NCI-H82 treated with DMSO at 0.1 percent for 48 hours (cell line): Measurements from ENCODE around the gene VWA1.
"Not testable (repeated sequence)": the region's sequence is repeated elsewhere in the genome, so short reads cannot be mapped to it uniquely, and the experiment has no call there.

Experiments
- DNase-seq: peaks from one replicate; lab custom pipeline; 2025; ENCODE audit not compliant: unreplicated experiment; lab: John Stamatoyannopoulos, UW

The VWA1 gene

DNA sequence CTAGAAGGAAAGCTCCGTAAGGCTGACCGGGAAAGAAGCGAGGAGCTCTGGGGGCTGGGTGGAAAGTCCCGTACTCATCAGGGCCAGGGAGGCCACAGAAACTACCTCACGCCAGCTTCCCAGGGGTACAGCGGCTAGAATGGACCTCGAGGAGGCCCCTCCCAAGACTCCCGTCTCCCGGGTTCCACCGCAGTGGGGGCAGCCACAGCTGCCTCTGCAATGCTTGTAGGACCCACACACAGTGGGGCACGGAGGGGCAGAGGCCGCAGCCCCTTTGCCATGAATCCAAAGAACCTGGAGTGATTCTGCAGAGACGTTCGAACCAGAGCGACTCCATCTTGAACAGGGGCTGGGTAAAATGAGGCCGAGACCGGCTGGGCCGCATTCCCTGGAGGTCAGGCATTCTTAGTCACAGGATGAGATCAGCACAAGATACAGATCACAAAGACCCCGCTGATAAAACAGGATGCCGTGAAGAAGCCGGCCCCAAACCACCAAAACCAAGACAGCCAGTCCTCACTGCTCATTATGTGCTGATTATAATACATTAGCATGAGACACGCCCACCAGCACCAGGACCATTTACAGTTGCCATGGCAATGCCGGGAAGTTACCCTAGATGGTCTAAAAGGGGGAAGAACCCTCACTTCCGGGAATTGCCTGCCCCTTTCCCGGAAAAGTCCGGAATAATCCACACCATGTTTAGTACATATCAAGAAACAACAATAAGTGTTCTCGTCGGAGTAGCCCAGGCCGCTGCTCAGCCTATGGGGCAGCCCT is 12.8 kb upstream of the VWA1 start:
- DNase-seq, result no peak

GRCh38 chr1:1423245-1423597 is 12.3 kb upstream of the VWA1 start:
- DNase-seq, result no peak

DNA sequence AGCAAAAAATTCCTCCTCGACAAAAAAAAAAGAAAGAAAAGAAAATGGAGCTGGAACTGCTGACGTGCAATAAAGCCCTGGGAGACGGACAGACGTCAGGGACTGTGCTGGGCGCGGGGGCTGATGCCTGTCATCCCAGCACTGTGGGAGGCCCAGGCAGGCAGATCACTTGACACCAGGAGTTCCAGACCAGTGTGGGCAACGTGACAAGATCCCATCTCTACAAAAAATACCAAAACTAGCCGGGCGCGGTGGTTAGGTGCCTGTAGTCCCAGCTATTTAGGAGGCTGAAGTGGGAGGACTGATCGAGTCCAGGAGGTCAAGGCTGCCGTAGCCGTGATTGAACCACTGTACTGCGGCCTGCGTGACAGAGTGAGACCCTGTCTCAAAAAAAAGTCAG is 10.8 kb upstream of the VWA1 start:
- no peak for DNase-seq

DNA sequence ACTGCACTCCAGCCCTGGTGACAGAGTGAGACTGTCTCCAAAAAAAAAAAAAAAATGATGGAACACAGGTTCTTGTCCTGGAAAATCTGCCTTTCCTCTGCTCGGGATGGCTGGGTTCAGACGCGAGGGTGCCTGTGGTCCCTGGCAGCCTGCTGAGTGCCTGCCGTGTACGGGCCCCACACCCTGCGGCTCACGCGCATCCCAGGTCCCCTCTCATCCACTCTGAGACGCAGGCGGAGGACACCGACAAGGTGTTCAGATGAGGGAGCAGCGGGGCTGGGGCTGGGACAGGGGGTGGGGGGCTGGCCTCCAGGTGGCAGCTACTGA is 10.1 kb upstream of the VWA1 start:
- DNase-seq, result no peak

DNA sequence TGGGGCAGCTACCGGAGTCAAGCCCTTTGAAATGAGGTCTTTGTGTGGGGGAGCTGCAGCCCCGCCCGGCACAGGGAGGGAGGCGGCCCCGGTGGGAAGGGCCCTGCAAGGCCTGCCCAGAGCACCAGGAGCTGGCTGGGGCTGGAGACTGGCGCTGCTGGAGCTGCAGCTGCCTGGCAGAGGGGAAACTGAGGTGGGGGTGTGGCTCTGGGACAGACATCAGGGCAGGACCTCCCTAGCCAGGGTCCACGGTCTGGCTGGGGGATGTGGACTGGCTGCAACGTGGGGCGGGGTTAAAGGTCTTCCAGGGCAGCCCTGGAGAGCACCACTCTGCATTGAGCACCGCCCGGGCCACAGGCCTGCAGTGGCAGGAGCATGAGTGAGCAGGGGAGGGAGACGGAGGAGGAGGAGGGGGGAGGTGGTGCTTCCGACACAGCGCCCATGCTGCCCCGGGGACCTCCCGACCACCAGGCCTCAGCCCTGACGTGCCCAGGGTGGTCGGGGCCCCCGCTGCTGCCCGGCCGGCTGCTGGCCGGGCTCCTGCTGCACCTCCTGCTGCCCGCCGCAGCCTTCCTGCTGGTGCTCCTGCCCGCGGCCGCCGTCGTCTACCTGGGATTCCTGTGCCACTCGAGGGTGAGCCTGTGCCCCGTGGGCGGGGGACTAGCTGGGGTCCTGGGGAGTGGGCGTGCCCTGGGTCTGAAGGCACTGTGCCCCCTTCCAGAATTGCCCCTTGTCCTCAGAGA is 9.6 kb upstream of the VWA1 start:
- no peak for DNase-seq

- DNase-seq, result no peak
Measured at GRCh38 chr1:1426496-1427105, 8.9 kb upstream of the VWA1 start.

DNA sequence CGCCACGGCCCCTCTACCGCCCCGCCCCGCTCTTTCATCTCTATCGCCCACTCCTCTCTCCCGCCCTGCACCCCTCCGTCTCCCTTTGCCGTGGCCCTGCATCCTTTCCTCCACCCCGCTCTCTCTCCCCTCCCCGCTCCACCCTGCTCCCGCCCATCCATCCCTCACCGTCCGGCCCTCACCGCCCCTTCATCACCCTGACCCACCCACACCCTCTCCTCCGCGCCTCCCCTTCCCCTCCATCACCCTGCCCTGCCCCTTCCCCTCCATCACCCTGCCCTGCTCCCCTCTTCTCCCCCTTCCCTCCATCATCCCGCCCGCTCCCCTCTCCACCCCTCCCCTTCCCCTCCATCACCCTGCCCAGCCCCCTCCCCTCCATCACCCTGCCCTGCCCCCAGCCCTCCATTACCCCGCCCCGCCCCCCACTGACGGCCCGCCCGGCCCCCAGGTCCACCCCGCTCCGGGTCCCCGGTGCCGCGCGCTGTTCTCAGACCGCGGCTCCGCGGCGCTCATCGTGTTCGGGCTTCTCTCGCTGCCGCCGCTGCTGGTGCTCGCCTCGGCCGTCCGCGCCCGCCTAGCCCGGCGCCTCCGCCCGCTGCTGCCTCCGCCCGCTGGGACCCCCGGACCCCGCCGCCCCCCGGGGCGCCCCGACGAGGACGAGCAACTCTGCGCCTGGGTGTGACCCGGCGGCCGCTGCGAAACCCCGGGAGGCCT is 8.2 kb upstream of the VWA1 start:
- peak; percentile 92 for DNase-seq

GRCh38 chr1:1427820-1428148 is 7.7 kb upstream of the VWA1 start:
- DNase-seq, result no peak

DNA sequence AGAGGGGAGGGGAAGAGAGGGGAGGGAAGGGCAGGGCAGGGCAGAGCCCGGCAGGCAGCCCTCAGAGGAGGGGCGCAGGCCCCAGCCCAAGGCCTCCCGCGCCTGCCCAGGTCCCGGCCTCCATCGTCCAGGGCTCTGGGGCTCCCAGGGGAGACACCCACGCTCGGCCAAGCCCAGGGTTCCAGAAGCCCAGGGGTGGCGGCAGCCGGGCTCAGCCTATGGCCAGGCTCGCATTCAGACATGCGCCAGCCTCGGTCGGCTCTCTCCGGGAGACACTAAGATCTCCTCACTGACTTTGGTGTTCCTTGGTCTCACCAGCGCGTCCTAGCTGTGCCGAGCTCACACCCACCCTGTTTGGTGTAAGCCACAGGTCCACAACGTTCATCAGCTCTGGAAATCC is 7.3 kb upstream of the VWA1 start:
- no peak for DNase-seq

- not testable (repeated sequence) for DNase-seq
Measured at GRCh38 chr1:1428967-1429366, 6.5 kb upstream of the VWA1 start.

GRCh38 chr1:1429671-1430073 is 5.8 kb upstream of the VWA1 start:
- DNase-seq, result no peak

GRCh38 chr1:1430114-1430982 is 5.1 kb upstream of the VWA1 start:
- peak; percentile 79 for DNase-seq

DNA sequence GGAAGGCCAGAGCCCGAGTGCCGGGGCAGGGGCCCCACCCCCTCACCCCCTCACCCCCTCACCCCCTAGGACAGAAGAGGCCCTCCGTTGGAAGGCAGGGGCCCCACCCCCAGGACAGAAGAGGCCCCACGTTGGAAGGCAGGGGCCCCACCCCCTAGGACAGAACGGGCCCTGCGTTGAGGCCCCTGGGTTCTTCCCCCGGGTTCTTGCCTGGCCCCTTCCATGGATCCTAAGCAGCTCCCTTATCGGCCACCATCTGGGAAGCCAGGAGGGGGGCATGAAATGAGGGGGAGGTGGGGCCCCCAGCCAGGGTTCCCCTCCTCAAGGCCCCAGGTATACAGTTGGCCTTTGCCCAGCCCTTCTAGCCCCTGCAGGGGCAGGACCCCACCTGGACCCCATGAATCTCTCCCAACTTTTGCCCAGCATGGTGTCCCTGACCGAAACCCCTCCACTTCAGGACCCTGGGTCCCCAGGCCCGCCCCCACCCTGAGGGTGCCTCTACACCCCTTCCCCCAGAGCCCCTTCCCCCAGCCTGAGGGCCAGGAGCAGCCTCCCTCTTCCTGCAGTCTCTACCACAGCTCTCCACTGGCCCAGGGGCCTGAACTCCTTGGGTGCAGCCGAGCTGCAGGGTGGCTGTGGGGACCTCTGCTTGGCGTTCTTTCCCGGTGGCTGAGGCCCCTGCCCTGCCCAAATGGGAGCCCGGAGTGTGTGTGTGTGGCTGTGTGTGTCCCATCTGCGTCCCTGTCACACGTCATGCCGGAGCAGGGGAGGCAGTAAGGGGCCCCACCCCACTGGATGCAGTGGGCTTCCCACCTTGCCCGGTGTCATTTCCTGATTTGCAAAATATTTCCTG is 4.3 kb upstream of the VWA1 start:
- DNase-seq, result no peak

DNA sequence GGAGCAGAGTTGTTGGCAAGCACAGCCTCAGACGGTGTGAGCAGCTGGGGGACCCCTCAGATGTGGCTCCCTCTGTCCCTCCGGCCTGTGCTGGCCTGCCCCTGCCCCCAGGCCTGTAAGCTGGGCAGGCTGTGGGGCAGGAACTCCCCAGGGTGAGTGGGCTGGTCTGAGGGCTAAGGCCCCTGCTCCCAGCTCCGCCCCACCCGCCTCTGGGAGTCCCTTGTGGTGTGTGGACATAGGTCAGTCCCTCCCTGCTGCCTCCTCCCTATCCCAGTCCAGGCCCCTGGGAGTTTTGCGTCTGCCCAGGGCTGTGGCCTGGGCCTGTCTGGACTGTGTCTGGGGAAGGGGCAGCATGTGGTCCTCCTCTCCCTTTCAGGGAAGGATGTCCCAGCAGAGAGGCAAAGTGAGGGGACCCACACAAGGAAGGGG is 3.6 kb upstream of the VWA1 start:
- no peak for DNase-seq

- DNase-seq, result no peak
Measured at GRCh38 chr1:1432274-1432950, 3.1 kb upstream of the VWA1 start.

- DNase-seq, result peak; percentile 34
Measured at GRCh38 chr1:1432951-1433803, 2.3 kb upstream of the VWA1 start.

GRCh38 chr1:1433804-1434130 is 1.7 kb upstream of the VWA1 start:
- no peak for DNase-seq

DNA sequence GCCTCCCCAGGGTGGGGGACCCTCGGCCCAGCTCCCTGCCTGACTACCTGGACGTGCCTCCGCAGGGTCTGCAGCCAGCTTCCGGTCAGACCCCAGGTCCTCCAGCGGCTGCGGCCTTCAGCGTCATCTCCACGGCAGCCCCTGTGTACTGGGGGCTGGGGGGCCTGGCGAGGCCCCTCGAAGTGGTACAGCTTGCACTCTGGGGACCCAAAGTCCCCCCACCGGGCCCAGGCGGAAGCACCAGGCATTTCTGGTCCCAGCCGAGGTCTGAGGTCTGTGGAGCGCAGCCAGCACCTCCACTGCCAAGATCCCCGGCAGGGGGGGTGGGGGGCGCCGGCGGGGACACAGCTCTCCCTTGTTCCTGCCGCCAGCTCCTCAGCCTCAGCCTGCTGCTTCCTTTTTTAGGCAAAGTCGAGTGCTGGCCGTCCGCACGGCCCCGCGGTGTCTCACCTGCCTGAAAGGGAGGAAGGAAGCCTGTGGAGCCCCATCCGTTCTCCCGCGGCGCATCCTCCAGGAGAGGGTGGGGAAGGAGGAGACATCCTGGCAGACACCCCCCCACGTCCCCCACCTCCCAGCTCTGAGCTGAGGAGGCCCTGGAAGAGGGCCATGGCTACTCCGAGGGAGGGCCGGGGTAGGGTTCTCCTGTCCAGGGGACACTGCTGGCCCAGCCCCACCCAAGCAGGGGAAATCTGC is 1.2 kb upstream of the VWA1 start:
- no peak for DNase-seq
